ENCODE measurements around the gene RXRB.

Gene RXRB

GRCh38 chr6:33171016-33171879 is 29.2 kb downstream of the RXRB start:
- H3K9me3 ChIP-seq (ENCODE audit: control insufficient read depth, low read depth, low read length) = no peaks in the 10 kb centered on the region
- no peaks in the 10 kb centered on the region for H3K27me3 ChIP-seq (ENCODE audit: control insufficient read depth, insufficient read depth, low read length)
- H3K4me3 ChIP-seq (ENCODE audit: low read length) = no peak overlapping the region
- H3K4me1 ChIP-seq (ENCODE audit: control insufficient read depth, low read depth, low read length) = no peaks in the 10 kb centered on the region
- H3K36me3 ChIP-seq (ENCODE audit: control insufficient read depth, low read depth, low read length) = no peaks in the 10 kb centered on the region
- no peak overlapping the region for H3K9ac ChIP-seq (ENCODE audit: low read length)
- no peak overlapping the region for H3K27ac ChIP-seq (ENCODE audit: low read length)

GRCh38 chr6:33170176-33171015 is 30.1 kb downstream of the RXRB start:
- H3K27ac ChIP-seq (ENCODE audit: low read length) = no peak overlapping the region
- H3K9ac ChIP-seq (ENCODE audit: low read length) = no peak overlapping the region
- H3K27me3 ChIP-seq (ENCODE audit: control insufficient read depth, insufficient read depth, low read length) = no peaks in the 10 kb centered on the region
- H3K9me3 ChIP-seq (ENCODE audit: control insufficient read depth, low read depth, low read length) = no peaks in the 10 kb centered on the region
- H3K36me3 ChIP-seq (ENCODE audit: control insufficient read depth, low read depth, low read length) = no peaks in the 10 kb centered on the region
- no peak overlapping the region for H3K4me3 ChIP-seq (ENCODE audit: low read length)
- no peaks in the 10 kb centered on the region for H3K4me1 ChIP-seq (ENCODE audit: control insufficient read depth, low read depth, low read length)

GRCh38 chr6:33169291-33170175 is 30.9 kb downstream of the RXRB start:
- Histone ChIP-seq H3K9ac (ENCODE audit: low read length) (no peak overlapping the region), H3K4me3 (ENCODE audit: low read length) (no peak overlapping the region), H3K9me3 (ENCODE audit: control insufficient read depth, low read depth, low read length) (no peaks in the 10 kb centered on the region), H3K36me3 (ENCODE audit: control insufficient read depth, low read depth, low read length) (no peaks in the 10 kb centered on the region), H3K27ac (ENCODE audit: low read length) (no peak overlapping the region), H3K4me1 (ENCODE audit: control insufficient read depth, low read depth, low read length) (no peaks in the 10 kb centered on the region), H3K27me3 (ENCODE audit: control insufficient read depth, insufficient read depth, low read length) (no peaks in the 10 kb centered on the region)

- H3K9ac ChIP-seq (ENCODE audit: low read length) = no peak overlapping the region
- H3K4me1 ChIP-seq (ENCODE audit: control insufficient read depth, low read depth, low read length) = no peaks in the 10 kb centered on the region
- no peak overlapping the region for H3K27ac ChIP-seq (ENCODE audit: low read length)
- no peak overlapping the region for H3K4me3 ChIP-seq (ENCODE audit: low read length)
- no peaks in the 10 kb centered on the region for H3K36me3 ChIP-seq (ENCODE audit: control insufficient read depth, low read depth, low read length)
- no peaks in the 10 kb centered on the region for H3K9me3 ChIP-seq (ENCODE audit: control insufficient read depth, low read depth, low read length)
- H3K27me3 ChIP-seq (ENCODE audit: control insufficient read depth, insufficient read depth, low read length) = no peaks in the 10 kb centered on the region
Observed at GRCh38 chr6:33168639-33169038, 31.8 kb downstream of the RXRB start.

- Histone ChIP-seq H3K4me3 (ENCODE audit: low read length) (no peak overlapping the region), H3K27ac (ENCODE audit: low read length) (no peak overlapping the region), H3K27me3 (ENCODE audit: control insufficient read depth, insufficient read depth, low read length) (no peaks in the 10 kb centered on the region), H3K9me3 (ENCODE audit: control insufficient read depth, low read depth, low read length) (no peaks in the 10 kb centered on the region), H3K36me3 (ENCODE audit: control insufficient read depth, low read depth, low read length) (no peaks in the 10 kb centered on the region), H3K4me1 (ENCODE audit: control insufficient read depth, low read depth, low read length) (no peaks in the 10 kb centered on the region), H3K9ac (ENCODE audit: low read length) (no peak overlapping the region)
Observed at GRCh38 chr6:33168284-33168601, 32.2 kb downstream of the RXRB start.

GRCh38 chr6:33167374-33168283 is 32.8 kb downstream of the RXRB start:
- Histone ChIP-seq H3K9ac (ENCODE audit: low read length) (no peak overlapping the region), H3K27me3 (ENCODE audit: control insufficient read depth, insufficient read depth, low read length) (peaks cover 2% of the 10 kb centered on the region), H3K27ac (ENCODE audit: low read length) (no peak overlapping the region), H3K4me3 (ENCODE audit: low read length) (no peak overlapping the region), H3K36me3 (ENCODE audit: control insufficient read depth, low read depth, low read length) (no peaks in the 10 kb centered on the region), H3K4me1 (ENCODE audit: control insufficient read depth, low read depth, low read length) (no peaks in the 10 kb centered on the region), H3K9me3 (ENCODE audit: control insufficient read depth, low read depth, low read length) (no peaks in the 10 kb centered on the region)

GRCh38 chr6:33166811-33167210 is 33.7 kb downstream of the RXRB start:
- H3K4me3 ChIP-seq (ENCODE audit: low read length) = no peak overlapping the region
- H3K27me3 ChIP-seq (ENCODE audit: control insufficient read depth, insufficient read depth, low read length) = peaks cover 10% of the 10 kb centered on the region
- peaks cover 4% of the 10 kb centered on the region for H3K4me1 ChIP-seq (ENCODE audit: control insufficient read depth, low read depth, low read length)
- H3K27ac ChIP-seq (ENCODE audit: low read length) = no peak overlapping the region
- no peaks in the 10 kb centered on the region for H3K9me3 ChIP-seq (ENCODE audit: control insufficient read depth, low read depth, low read length)
- no peaks in the 10 kb centered on the region for H3K36me3 ChIP-seq (ENCODE audit: control insufficient read depth, low read depth, low read length)
- H3K9ac ChIP-seq (ENCODE audit: low read length) = no peak overlapping the region

GRCh38 chr6:33166363-33166762 is 34.1 kb downstream of the RXRB start:
- Histone ChIP-seq H3K9me3 (ENCODE audit: control insufficient read depth, low read depth, low read length) (no peaks in the 10 kb centered on the region), H3K27me3 (ENCODE audit: control insufficient read depth, insufficient read depth, low read length) (peaks cover 12% of the 10 kb centered on the region), H3K4me3 (ENCODE audit: low read length) (no peak overlapping the region)

GRCh38 chr6:33165581-33166258 is 34.7 kb downstream of the RXRB start:
- H3K36me3 ChIP-seq (ENCODE audit: control insufficient read depth, low read depth, low read length) = no peaks in the 10 kb centered on the region
- no peaks in the 10 kb centered on the region for H3K9me3 ChIP-seq (ENCODE audit: control insufficient read depth, low read depth, low read length)
- no peak overlapping the region for H3K4me3 ChIP-seq (ENCODE audit: low read length)
- H3K9ac ChIP-seq (ENCODE audit: low read length) = no peak overlapping the region
- H3K27me3 ChIP-seq (ENCODE audit: control insufficient read depth, insufficient read depth, low read length) = peaks cover 16% of the 10 kb centered on the region
- no peak overlapping the region for H3K27ac ChIP-seq (ENCODE audit: low read length)
- H3K4me1 ChIP-seq (ENCODE audit: control insufficient read depth, low read depth, low read length) = peaks cover 10% of the 10 kb centered on the region

More at GRCh38 chr6:33166363-33166762, 34.1 kb downstream of the RXRB start:
- Histone ChIP-seq H3K27ac (ENCODE audit: low read length) (no peak overlapping the region), H3K9ac (ENCODE audit: low read length) (no peak overlapping the region), H3K4me1 (ENCODE audit: control insufficient read depth, low read depth, low read length) (peaks cover 5% of the 10 kb centered on the region), H3K36me3 (ENCODE audit: control insufficient read depth, low read depth, low read length) (no peaks in the 10 kb centered on the region)

- Histone ChIP-seq H3K9me3 (ENCODE audit: control insufficient read depth, low read depth, low read length) (no peaks in the 10 kb centered on the region), H3K27ac (ENCODE audit: low read length) (no peak overlapping the region), H3K36me3 (ENCODE audit: control insufficient read depth, low read depth, low read length) (no peaks in the 10 kb centered on the region), H3K27me3 (ENCODE audit: control insufficient read depth, insufficient read depth, low read length) (peaks cover 16% of the 10 kb centered on the region), H3K9ac (ENCODE audit: low read length) (no peak overlapping the region), H3K4me3 (ENCODE audit: low read length) (no peak overlapping the region), H3K4me1 (ENCODE audit: control insufficient read depth, low read depth, low read length) (peaks cover 10% of the 10 kb centered on the region)
Observed at GRCh38 chr6:33164665-33165373, 35.6 kb downstream of the RXRB start.

Data from iPS-18a (cell line).